Measurements from ENCODE around the gene ADARB1.

Gene ADARB1

GRCh38 chr21:45100866-45101265 lies 26.5 kb downstream of the ADARB1 start:
- no peak for DNase-seq

- no peak for DNase-seq
Observed at GRCh38 chr21:45102391-45102932, 28.1 kb downstream of the ADARB1 start.

- no peak for DNase-seq
Observed at GRCh38 chr21:45103971-45104520, 29.7 kb downstream of the ADARB1 start.

- DNase-seq: no peak
Observed at GRCh38 chr21:45104560-45104959, 30.2 kb downstream of the ADARB1 start.

GRCh38 chr21:45105906-45106485 lies 31.6 kb downstream of the ADARB1 start:
- no peak for DNase-seq

GRCh38 chr21:45108034-45108790 lies 33.8 kb downstream of the ADARB1 start:
- no peak for DNase-seq

- DNase-seq: no peak
Observed at GRCh38 chr21:45108808-45109781, 34.7 kb downstream of the ADARB1 start.

GRCh38 chr21:45109831-45110492 lies 35.6 kb downstream of the ADARB1 start:
- no peak for DNase-seq

- no peak for DNase-seq
Observed at GRCh38 chr21:45110873-45111624, 36.7 kb downstream of the ADARB1 start.

GRCh38 chr21:45111703-45112102 lies 37.3 kb downstream of the ADARB1 start:
- no peak for DNase-seq

- no peak for DNase-seq
Observed at GRCh38 chr21:45112371-45112770, 38.0 kb downstream of the ADARB1 start.

GRCh38 chr21:45113543-45113942 lies 39.2 kb downstream of the ADARB1 start:
- DNase-seq: no peak

GRCh38 chr21:45114072-45114471 lies 39.7 kb downstream of the ADARB1 start:
- DNase-seq: no peak

GRCh38 chr21:45114475-45114874 lies 40.1 kb downstream of the ADARB1 start:
- DNase-seq: no peak

- DNase-seq: no peak
Observed at GRCh38 chr21:45115141-45115540, 40.8 kb downstream of the ADARB1 start.

GRCh38 chr21:45116066-45116465 lies 41.7 kb downstream of the ADARB1 start:
- DNase-seq: no peak

- DNase-seq: no peak
Observed at GRCh38 chr21:45117314-45117713, 42.9 kb downstream of the ADARB1 start.

- no peak for DNase-seq
Observed at GRCh38 chr21:45118099-45118498, 43.7 kb downstream of the ADARB1 start.

- no peak for DNase-seq
Observed at GRCh38 chr21:45119812-45120211, 45.4 kb downstream of the ADARB1 start.

- peak; percentile 19 for DNase-seq
Observed at GRCh38 chr21:45120975-45121374, 46.6 kb downstream of the ADARB1 start.

- no peak for DNase-seq
Observed at GRCh38 chr21:45122030-45122429, 47.6 kb downstream of the ADARB1 start.

Measured in NCI-H526 treated with DMSO at 0.1 percent for 48 hours (cell line).